Measurements from ENCODE around the gene CRABP1.

CRABP1 gene

GRCh38 chr15:78345396-78346125, 5.4 kb downstream of the CRABP1 start:
- no peak for DNase-seq (ENCODE audit: low spot score)

GRCh38 chr15:78347586-78348543, 7.7 kb downstream of the CRABP1 start:
- H3K27ac ChIP-seq, result no peak overlapping the region
- no peak overlapping the region for H3K4me3 ChIP-seq
- DNase-seq (ENCODE audit: low spot score), result no peak
- TF ChIP-seq CTCF (IDR thresholded peaks at IDR 0.05), result no peak

More at GRCh38 chr15:78345396-78346125, 5.4 kb downstream of the CRABP1 start:
- TF ChIP-seq CTCF (IDR thresholded peaks at IDR 0.05), result no peak
- H3K4me3 ChIP-seq, result no peak overlapping the region
- no peak overlapping the region for H3K27ac ChIP-seq

- TF ChIP-seq CTCF (IDR thresholded peaks at IDR 0.05), result no peak
- H3K27ac ChIP-seq, result no peak overlapping the region
- DNase-seq (ENCODE audit: low spot score), result no peak
- no peak overlapping the region for H3K4me3 ChIP-seq
Measured at GRCh38 chr15:78350058-78350457, 9.9 kb downstream of the CRABP1 start.

- Histone ChIP-seq H3K4me3 (no peak overlapping the region), H3K27ac (no peak overlapping the region)
- TF ChIP-seq CTCF (IDR thresholded peaks at IDR 0.05), result no peak
- no peak for DNase-seq (ENCODE audit: low spot score)
Measured at GRCh38 chr15:78351539-78351938, 11.4 kb downstream of the CRABP1 start.

- no peak for DNase-seq (ENCODE audit: low spot score)
- TF ChIP-seq CTCF (IDR thresholded peaks at IDR 0.05), result no peak
Measured at GRCh38 chr15:78353093-78353492, 12.9 kb downstream of the CRABP1 start.

GRCh38 chr15:78355177-78355576, 15.0 kb downstream of the CRABP1 start:
- no peak for TF ChIP-seq CTCF (IDR thresholded peaks at IDR 0.05)
- no peak for DNase-seq (ENCODE audit: low spot score)
- Histone ChIP-seq H3K4me3 (no peak overlapping the region), H3K27ac (no peak overlapping the region)

More at GRCh38 chr15:78353093-78353492, 12.9 kb downstream of the CRABP1 start:
- Histone ChIP-seq H3K27ac (no peak overlapping the region), H3K4me3 (no peak overlapping the region)

Data from coronary artery (tissue), 2 donors.